DND-41 (cell line): ENCODE results near the gene BASP1.

Experiments used
- ATAC-seq: fragments of 200-7000 bp; cut with Tn5 transposase; 3 replicates; pipeline ENCODE4 v1.9.1; 2021; ENCODE audit warnings: low read depth; ENCODE audit not compliant: insufficient read depth
- DNase-seq: peaks from one replicate; pipeline ENCODE4 v3.0.0-alpha.2; 2020
- H2AFZ ChIP-seq: 2 replicates; pipeline ENCODE4 v1.6.0; 2012; ENCODE audit warnings: low read depth, low read length
- H3K27ac ChIP-seq: 2 replicates; pipeline ENCODE4 v1.5.1; 2012; ENCODE audit warnings: low read length, inconsistent platforms
- H3K27me3 ChIP-seq: fragments of 200-600 bp; sonication (generic); 2 replicates; pipeline ENCODE4 v1.6.0; 2012; ENCODE audit warnings: low read length, mild to moderate bottlenecking, inconsistent platforms; ENCODE audit not compliant: insufficient read depth, poor library complexity
- H3K36me3 ChIP-seq: 2 replicates; pipeline ENCODE4 v1.5.1; 2012; ENCODE audit warnings: low read length, inconsistent platforms; ENCODE audit not compliant: insufficient read depth
- H3K4me1 ChIP-seq: 2 replicates; pipeline ENCODE4 v1.5.1; 2012; ENCODE audit warnings: mild to moderate bottlenecking, low read length; ENCODE audit not compliant: insufficient read depth
- H3K4me2 ChIP-seq: 2 replicates; pipeline ENCODE4 v1.6.0; 2012; ENCODE audit warnings: mild to moderate bottlenecking, moderate library complexity, low read length, inconsistent platforms; ENCODE audit not compliant: insufficient read depth
- H3K4me3 ChIP-seq, 2 experiments: fragments of 200-600 bp in 1 of 2; shearing (Covaris generic) in 1 of 2; 2 replicates each; pipeline ENCODE4 v1.5.1; 2012 to 2016; ENCODE audit warnings: inconsistent platforms in 2 of 2, low read length in 2 of 2, mild to moderate bottlenecking in 2 of 2, low read depth in 1 of 2, moderate library complexity in 1 of 2
- H3K79me2 ChIP-seq: 2 replicates; pipeline ENCODE4 v1.6.0; 2012; ENCODE audit warnings: low read length, inconsistent platforms; ENCODE audit not compliant: insufficient read depth
- H3K9ac ChIP-seq: 2 replicates; pipeline ENCODE4 v1.6.0; 2012; ENCODE audit warnings: low read depth, mild to moderate bottlenecking, inconsistent platforms, low read length, moderate library complexity
- H3K9me3 ChIP-seq: 2 replicates; pipeline ENCODE4 v1.5.1; 2012; ENCODE audit warnings: low read length, moderate library complexity, mild to moderate bottlenecking, inconsistent platforms; ENCODE audit not compliant: insufficient read depth, severe bottlenecking
- H4K20me1 ChIP-seq: 2 replicates; pipeline ENCODE4 v1.6.0; 2012; ENCODE audit warnings: low read length; ENCODE audit not compliant: insufficient read depth
- CTCF ChIP-seq: IDR thresholded peaks from 2 replicates; pipeline ENCODE4 v1.5.1; 2012; ENCODE audit warnings: borderline replicate concordance, low read length, moderate library complexity, mild to moderate bottlenecking; ENCODE audit not compliant: poor library complexity, severe bottlenecking; ENCODE audit errors: extremely low read depth
- EZH2 ChIP-seq: IDR thresholded peaks from 3 replicates; pipeline ENCODE4 v1.6.1; 2012; ENCODE audit warnings: borderline replicate concordance, low read depth, mild to moderate bottlenecking, moderate library complexity, low read length, inconsistent platforms; ENCODE audit not compliant: severe bottlenecking

BASP1 gene

GRCh38 chr5:17238521-17239041, 21.1 kb downstream of the BASP1 start:
- H3K4me1 ChIP-seq = no peaks in the 10 kb centered on the region
- H3K4me3 ChIP-seq = no peak overlapping the region
- H2AFZ ChIP-seq = no peak overlapping the region
- DNase-seq (no peak), ATAC-seq (no peak)
- no peaks in the 10 kb centered on the region for H3K27me3 ChIP-seq
- H3K9me3 ChIP-seq = no peaks in the 10 kb centered on the region
- no peak overlapping the region for H3K27ac ChIP-seq
- no peak overlapping the region for H3K4me2 ChIP-seq
- no peak for TF ChIP-seq EZH2
- no peak for TF ChIP-seq CTCF
- H4K20me1 ChIP-seq = no peaks in the 10 kb centered on the region
- no peak overlapping the region for H3K9ac ChIP-seq
- no peaks in the 10 kb centered on the region for H3K36me3 ChIP-seq
- no peaks in the 10 kb centered on the region for H3K79me2 ChIP-seq

- Histone ChIP-seq H3K79me2 (no peaks in the 10 kb centered on the region), H3K27me3 (no peaks in the 10 kb centered on the region), H3K4me3 (no peak overlapping the region), H4K20me1 (no peaks in the 10 kb centered on the region), H3K36me3 (no peaks in the 10 kb centered on the region), H3K9ac (no peak overlapping the region), H3K4me2 (no peak overlapping the region), H3K27ac (no peak overlapping the region), H3K4me1 (no peaks in the 10 kb centered on the region), H3K9me3 (no peaks in the 10 kb centered on the region), H2AFZ (no peak overlapping the region)
- TF ChIP-seq CTCF (no peak), EZH2 (no peak)
- DNase-seq = no peak
- no peak for ATAC-seq
These were observed 22.5 kb downstream of the BASP1 start for GRCh38 chr5:17239953-17240352.

GRCh38 chr5:17240487-17240886, 23.1 kb downstream of the BASP1 start:
- DNase-seq = no peak
- H3K27ac ChIP-seq = no peak overlapping the region
- ATAC-seq = no peak
- no peak overlapping the region for H3K4me3 ChIP-seq
- no peaks in the 10 kb centered on the region for H3K9me3 ChIP-seq
- H3K4me1 ChIP-seq = no peaks in the 10 kb centered on the region
- TF ChIP-seq CTCF (no peak), EZH2 (no peak)
- H4K20me1 ChIP-seq = no peaks in the 10 kb centered on the region
- no peaks in the 10 kb centered on the region for H3K36me3 ChIP-seq
- H2AFZ ChIP-seq = no peak overlapping the region
- no peak overlapping the region for H3K4me2 ChIP-seq
- H3K27me3 ChIP-seq = no peaks in the 10 kb centered on the region
- H3K79me2 ChIP-seq = no peaks in the 10 kb centered on the region
- no peak overlapping the region for H3K9ac ChIP-seq

GRCh38 chr5:17241635-17242034, 24.2 kb downstream of the BASP1 start:
- no peaks in the 10 kb centered on the region for H3K4me1 ChIP-seq
- H3K4me2 ChIP-seq = no peak overlapping the region
- H3K36me3 ChIP-seq = no peaks in the 10 kb centered on the region
- H3K9ac ChIP-seq = no peak overlapping the region
- DNase-seq (no peak), ATAC-seq (no peak)
- no peaks in the 10 kb centered on the region for H3K27me3 ChIP-seq
- H3K9me3 ChIP-seq = no peaks in the 10 kb centered on the region
- no peak overlapping the region for H2AFZ ChIP-seq
- H3K27ac ChIP-seq = no peak overlapping the region
- H3K4me3 ChIP-seq = no peak overlapping the region
- H4K20me1 ChIP-seq = no peaks in the 10 kb centered on the region
- TF ChIP-seq CTCF = no peak
- no peak for TF ChIP-seq EZH2
- no peaks in the 10 kb centered on the region for H3K79me2 ChIP-seq
